HEK293 (cell line): ENCODE results near the gene MON1B.
A peak's percentile ranks its signal among the peaks of the same experiment; 100 is the strongest.

Experiments
- CTCF ChIA-PET: fragments of 350-600 bp; formaldehyde crosslinking; extraction: SDS; loops from one replicate; lab custom pipeline; 2021; ENCODE audit warnings: antibody characterized with exemption; lab: Yijun Ruan, JAX
- POLR2A ChIA-PET: fragments of 300-600 bp; formaldehyde crosslinking; extraction: SDS; loops from one replicate; lab custom pipeline; 2020; ENCODE audit warnings: antibody characterized with exemption, inconsistent platforms; lab: Yijun Ruan, JAX
- H3K27ac ChIP-seq: fragments of 200-500 bp; sonication (Bioruptor generic); 2 replicates; pipeline ENCODE4 v1.5.1; 2014; ENCODE audit warnings: low read depth, low read length, control low read depth, inconsistent platforms; ENCODE audit errors: extremely low read depth
- H3K36me3 ChIP-seq, 2 experiments: fragments of 200-500 bp in 1 of 2; sonication (Bioruptor generic) in 1 of 2; 1 replicate in 1 of 2; 2 replicates in 1 of 2; pipeline ENCODE4 v1.5.1; 2014 to 2017; ENCODE audit warnings: inconsistent platforms in 2 of 2, low read length in 2 of 2; ENCODE audit not compliant: control insufficient read depth in 2 of 2, insufficient read depth in 1 of 2
- H3K4me1 ChIP-seq: fragments of 200-500 bp; sonication (Bioruptor generic); 2 replicates; pipeline ENCODE4 v1.5.1; 2014; ENCODE audit warnings: mild to moderate bottlenecking, low read length, inconsistent platforms; ENCODE audit not compliant: control insufficient read depth, insufficient read depth
- H3K4me3 ChIP-seq: 2 replicates; pipeline ENCODE4 v1.5.1; 2011; ENCODE audit warnings: low read depth, mild to moderate bottlenecking, control low read depth, low read length, moderate library complexity
- H3K9me3 ChIP-seq: fragments of 200-500 bp; sonication (Bioruptor generic); 2 replicates; pipeline ENCODE4 v1.5.1; 2014; ENCODE audit warnings: low read depth, low read length, inconsistent platforms; ENCODE audit not compliant: control insufficient read depth, insufficient read depth
- GLI4 ChIP-seq: fragments of 450-650 bp; formaldehyde crosslinking; IDR thresholded peaks from 2 replicates; pipeline ENCODE4 v1.5.1; 2016; ENCODE audit warnings: missing biosample characterization, missing genetic modification characterization
- KLF9 ChIP-seq: fragments of 450-650 bp; formaldehyde crosslinking; IDR thresholded peaks from 2 replicates; pipeline ENCODE4 v1.5.1; 2016; ENCODE audit warnings: missing biosample characterization, missing genetic modification characterization, low read depth
- PATZ1 ChIP-seq: fragments of 450-650 bp; formaldehyde crosslinking; IDR thresholded peaks from 2 replicates; pipeline ENCODE4 v1.5.1; 2016; ENCODE audit warnings: missing biosample characterization, missing genetic modification characterization
- RBAK ChIP-seq: fragments of 450-650 bp; formaldehyde crosslinking; IDR thresholded peaks from 2 replicates; pipeline ENCODE4 v1.5.1; 2016; ENCODE audit warnings: missing biosample characterization, missing genetic modification characterization
- YY2 ChIP-seq: fragments of 450-650 bp; formaldehyde crosslinking; IDR thresholded peaks from 2 replicates; pipeline ENCODE4 v1.5.1; 2016; ENCODE audit warnings: missing biosample characterization, missing genetic modification characterization
- ZBTB11 ChIP-seq: fragments of 450-650 bp; formaldehyde crosslinking; conservative IDR thresholded peaks from 2 replicates; pipeline ENCODE4 v1.5.1; 2016; ENCODE audit warnings: low read depth, missing biosample characterization, missing genetic modification characterization
- ZBTB20 ChIP-seq: fragments of 450-650 bp; formaldehyde crosslinking; IDR thresholded peaks from 2 replicates; pipeline ENCODE4 v1.5.1; 2016; ENCODE audit warnings: missing biosample characterization, missing genetic modification characterization
- ZNF112 ChIP-seq: fragments of 450-650 bp; formaldehyde crosslinking; IDR thresholded peaks from 2 replicates; pipeline ENCODE4 v1.5.0; 2017; ENCODE audit warnings: missing biosample characterization, missing genetic modification characterization
- ZNF202 ChIP-seq: fragments of 450-650 bp; formaldehyde crosslinking; IDR thresholded peaks from 2 replicates; pipeline ENCODE4 v1.5.1; 2016; ENCODE audit warnings: missing biosample characterization, missing genetic modification characterization, borderline replicate concordance
- ZNF280D ChIP-seq: fragments of 450-650 bp; formaldehyde crosslinking; IDR thresholded peaks from 2 replicates; pipeline ENCODE4 v1.5.1; 2016; ENCODE audit warnings: missing biosample characterization, missing genetic modification characterization
- ZNF362 ChIP-seq: fragments of 450-650 bp; formaldehyde crosslinking; IDR thresholded peaks from 2 replicates; pipeline ENCODE4 v1.5.1; 2016; ENCODE audit warnings: missing biosample characterization, missing genetic modification characterization
- ZNF394 ChIP-seq: fragments of 450-650 bp; formaldehyde crosslinking; IDR thresholded peaks from 2 replicates; pipeline ENCODE4 v1.5.1; 2016; ENCODE audit warnings: missing biosample characterization, missing genetic modification characterization, mild to moderate bottlenecking, moderate library complexity, borderline replicate concordance
- ZNF433 ChIP-seq: fragments of 450-650 bp; formaldehyde crosslinking; IDR thresholded peaks from 2 replicates; pipeline ENCODE4 v1.5.1; 2016; ENCODE audit warnings: missing biosample characterization, missing genetic modification characterization, low read depth
- ZNF555 ChIP-seq: fragments of 450-650 bp; formaldehyde crosslinking; conservative IDR thresholded peaks from 2 replicates; pipeline ENCODE4 v1.5.1; 2017; ENCODE audit warnings: missing biosample characterization, mild to moderate bottlenecking, missing genetic modification characterization, inconsistent platforms
- ZNF561 ChIP-seq: fragments of 450-650 bp; IDR thresholded peaks from 2 replicates; pipeline ENCODE4 v1.5.1; 2018; ENCODE audit warnings: missing biosample characterization, missing genetic modification characterization, borderline replicate concordance
- ZNF571 ChIP-seq: fragments of 450-650 bp; formaldehyde crosslinking; IDR thresholded peaks from 2 replicates; pipeline ENCODE4 v1.5.0; 2017; ENCODE audit warnings: missing biosample characterization, missing genetic modification characterization
- ZNF585B ChIP-seq: fragments of 450-650 bp; formaldehyde crosslinking; IDR thresholded peaks from 2 replicates; pipeline ENCODE4 v1.5.1; 2016; ENCODE audit warnings: missing biosample characterization, missing genetic modification characterization
- ZNF791 ChIP-seq: fragments of 450-650 bp; formaldehyde crosslinking; IDR thresholded peaks from 2 replicates; pipeline ENCODE4 v1.5.1; 2016; ENCODE audit warnings: missing biosample characterization, missing genetic modification characterization
- ZNF830 ChIP-seq: fragments of 450-650 bp; IDR thresholded peaks from 2 replicates; pipeline ENCODE4 v1.5.0; 2018; ENCODE audit warnings: missing biosample characterization, missing genetic modification characterization, low read depth, mild to moderate bottlenecking, moderate library complexity
- TF ChIP-seq, protein P1 (sequence below): fragments of 450-650 bp; formaldehyde crosslinking; IDR thresholded peaks from 2 replicates; pipeline ENCODE4 v1.5.1; 2016; ENCODE audit warnings: missing biosample characterization, missing genetic modification characterization
- TF ChIP-seq, protein P2 (sequence below): fragments of 450-650 bp; formaldehyde crosslinking; IDR thresholded peaks from 2 replicates; pipeline ENCODE4 v1.5.1; 2017; ENCODE audit warnings: missing biosample characterization, mild to moderate bottlenecking, missing genetic modification characterization, moderate library complexity

Gene MON1B

DNA sequence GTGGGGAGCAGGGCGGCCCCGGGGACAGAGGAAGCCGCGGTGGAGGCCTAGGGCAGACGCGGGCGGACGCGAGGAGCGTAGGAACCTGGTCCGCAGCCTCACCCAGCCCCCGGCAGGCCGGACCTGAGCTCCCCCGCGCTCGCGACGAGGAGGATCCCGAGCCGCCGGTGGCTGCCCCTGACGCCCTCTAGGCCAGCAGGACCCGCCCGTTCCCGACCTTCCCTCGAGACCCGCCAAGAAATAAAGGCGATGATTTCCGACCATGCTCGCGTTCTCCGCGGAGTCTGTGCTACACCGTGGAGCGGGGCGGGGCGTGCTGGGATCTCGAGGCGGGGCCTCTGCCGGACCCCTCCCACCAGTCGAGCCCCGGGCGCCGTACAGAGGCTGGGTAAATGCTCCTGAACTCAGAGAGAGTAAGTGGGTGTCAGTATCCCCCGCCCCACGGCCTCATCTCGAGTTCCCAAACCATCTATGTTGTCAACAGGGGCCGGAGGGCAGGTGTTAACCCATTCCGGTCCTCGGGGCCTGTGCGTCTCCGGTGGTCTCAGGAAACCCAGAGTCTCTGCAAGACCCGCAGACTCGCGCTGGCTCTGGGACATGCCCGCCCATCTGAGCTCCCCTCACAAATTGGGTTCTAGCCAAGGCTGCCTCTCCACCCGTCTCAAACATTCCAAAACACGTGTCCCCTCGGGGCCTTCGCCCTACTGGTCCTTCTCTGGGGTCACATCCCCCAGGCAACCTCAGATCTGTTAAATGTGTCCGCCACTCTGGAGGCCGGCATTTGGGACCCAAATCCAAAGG is 22.0 kb downstream of the MON1B start:
- H3K4me1 ChIP-seq = peaks cover 3% of the 10 kb centered on the region; the same call in 1 of the 2 replicates
- H3K27ac ChIP-seq = peak overlapping the region; percentile 89
- no peaks in the 10 kb centered on the region for H3K36me3 ChIP-seq
- H3K4me3 ChIP-seq = peak overlapping the region; percentile 54
- ChIA-PET CTCF (no interaction called here), POLR2A (interaction anchor here (1.0 kb wide), 1 partner anchor 22 kb away, joined by 3 read pairs; the partner anchor contains the start of gene MON1B)
- H3K9me3 ChIP-seq = no peaks in the 10 kb centered on the region
- TF ChIP-seq ZNF791 (no peak), ZBTB11 (tag by site-specific recombination) (peak; percentile 87), ZNF571 (no peak), PATZ1 (tag by site-specific recombination) (peak; percentile 9; the same call in 1 of the 2 replicates), YY2 (tag by site-specific recombination) (no peak), ZNF830 (tag by site-specific recombination) (no peak), ZNF585B (tag by site-specific recombination) (no peak), RBAK (tag by site-specific recombination) (no peak), GLI4 (tag by site-specific recombination) (no peak), ZNF561 (no peak), ZNF202 (tag by site-specific recombination) (no peak), ZNF433 (tag by site-specific recombination) (no peak), ZNF555 (no peak), ZNF394 (tag by site-specific recombination) (no peak), KLF9 (tag by site-specific recombination) (no peak), ZNF112 (tag by site-specific recombination) (no peak), ZBTB20 (tag by site-specific recombination) (no peak), ZNF280D (tag by site-specific recombination) (no peak), ZNF362 (tag by site-specific recombination) (no peak)
- TF ChIP-seq, protein P1, sequence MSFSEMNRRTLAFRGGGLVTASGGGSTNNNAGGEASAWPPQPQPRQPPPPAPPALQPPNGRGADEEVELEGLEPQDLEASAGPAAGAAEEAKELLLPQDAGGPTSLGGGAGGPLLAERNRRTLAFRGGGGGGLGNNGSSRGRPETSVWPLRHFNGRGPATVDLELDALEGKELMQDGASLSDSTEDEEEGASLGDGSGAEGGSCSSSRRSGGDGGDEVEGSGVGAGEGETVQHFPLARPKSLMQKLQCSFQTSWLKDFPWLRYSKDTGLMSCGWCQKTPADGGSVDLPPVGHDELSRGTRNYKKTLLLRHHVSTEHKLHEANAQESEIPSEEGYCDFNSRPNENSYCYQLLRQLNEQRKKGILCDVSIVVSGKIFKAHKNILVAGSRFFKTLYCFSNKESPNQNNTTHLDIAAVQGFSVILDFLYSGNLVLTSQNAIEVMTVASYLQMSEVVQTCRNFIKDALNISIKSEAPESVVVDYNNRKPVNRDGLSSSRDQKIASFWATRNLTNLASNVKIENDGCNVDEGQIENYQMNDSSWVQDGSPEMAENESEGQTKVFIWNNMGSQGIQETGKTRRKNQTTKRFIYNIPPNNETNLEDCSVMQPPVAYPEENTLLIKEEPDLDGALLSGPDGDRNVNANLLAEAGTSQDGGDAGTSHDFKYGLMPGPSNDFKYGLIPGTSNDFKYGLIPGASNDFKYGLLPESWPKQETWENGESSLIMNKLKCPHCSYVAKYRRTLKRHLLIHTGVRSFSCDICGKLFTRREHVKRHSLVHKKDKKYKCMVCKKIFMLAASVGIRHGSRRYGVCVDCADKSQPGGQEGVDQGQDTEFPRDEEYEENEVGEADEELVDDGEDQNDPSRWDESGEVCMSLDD (tag by site-specific recombination) = no peak
- TF ChIP-seq, protein P2, sequence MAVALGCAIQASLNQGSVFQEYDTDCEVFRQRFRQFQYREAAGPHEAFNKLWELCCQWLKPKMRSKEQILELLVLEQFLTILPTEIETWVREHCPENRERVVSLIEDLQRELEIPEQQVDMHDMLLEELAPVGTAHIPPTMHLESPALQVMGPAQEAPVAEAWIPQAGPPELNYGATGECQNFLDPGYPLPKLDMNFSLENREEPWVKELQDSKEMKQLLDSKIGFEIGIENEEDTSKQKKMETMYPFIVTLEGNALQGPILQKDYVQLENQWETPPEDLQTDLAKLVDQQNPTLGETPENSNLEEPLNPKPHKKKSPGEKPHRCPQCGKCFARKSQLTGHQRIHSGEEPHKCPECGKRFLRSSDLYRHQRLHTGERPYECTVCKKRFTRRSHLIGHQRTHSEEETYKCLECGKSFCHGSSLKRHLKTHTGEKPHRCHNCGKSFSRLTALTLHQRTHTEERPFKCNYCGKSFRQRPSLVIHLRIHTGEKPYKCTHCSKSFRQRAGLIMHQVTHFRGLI (tag by site-specific recombination) = no peak
